Kidney capillary endothelial cell (primary cell): ENCODE data around the gene FIBCD1.
"Not testable (repeated sequence)": the region's sequence is repeated elsewhere in the genome, so short reads cannot be mapped to it uniquely, and the experiment has no call there.

ENCODE experiments used
- DNase-seq: peaks from one replicate; pipeline ENCODE4 v3.0.0-alpha.2; 2018; ENCODE audit warnings: low spot score

FIBCD1 gene

GRCh38 chr9:130921989-130922892, 16.8 kb downstream of the FIBCD1 start:
- DNase-seq: no peak

DNA sequence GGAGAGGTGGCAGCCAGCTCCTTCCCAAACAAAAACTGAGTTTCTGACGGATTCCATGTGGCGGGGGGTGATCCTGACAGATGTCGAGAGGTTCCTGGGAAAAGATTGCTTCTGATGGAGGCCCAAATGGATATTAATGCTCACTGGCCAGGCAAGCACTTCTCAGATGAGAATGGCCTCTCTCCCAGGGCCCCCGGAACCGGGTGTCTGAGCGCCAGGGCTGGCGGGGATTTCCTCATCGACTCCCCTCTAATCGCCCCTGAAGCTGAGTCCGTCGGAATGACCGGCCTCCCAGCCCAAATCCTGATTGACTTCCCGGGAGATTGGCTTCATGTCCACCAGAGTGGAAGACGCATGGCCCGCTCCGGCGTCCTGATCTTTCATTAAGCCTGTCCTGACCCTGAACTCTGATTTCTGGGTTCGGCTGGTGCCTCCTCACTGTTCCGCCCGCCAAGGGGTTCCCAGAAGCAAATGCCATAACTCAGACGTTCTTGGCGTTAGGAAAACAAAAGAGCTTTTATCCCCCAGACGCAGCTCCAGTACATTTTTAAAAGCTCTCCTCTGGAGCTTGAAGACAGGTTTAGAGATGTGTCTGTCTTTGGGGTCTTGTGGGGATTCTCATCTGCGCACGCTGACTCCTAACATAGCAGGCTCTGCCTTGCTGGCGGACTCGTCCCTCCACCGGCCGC, 17.6 kb downstream of the FIBCD1 start:
- no peak for DNase-seq

DNA sequence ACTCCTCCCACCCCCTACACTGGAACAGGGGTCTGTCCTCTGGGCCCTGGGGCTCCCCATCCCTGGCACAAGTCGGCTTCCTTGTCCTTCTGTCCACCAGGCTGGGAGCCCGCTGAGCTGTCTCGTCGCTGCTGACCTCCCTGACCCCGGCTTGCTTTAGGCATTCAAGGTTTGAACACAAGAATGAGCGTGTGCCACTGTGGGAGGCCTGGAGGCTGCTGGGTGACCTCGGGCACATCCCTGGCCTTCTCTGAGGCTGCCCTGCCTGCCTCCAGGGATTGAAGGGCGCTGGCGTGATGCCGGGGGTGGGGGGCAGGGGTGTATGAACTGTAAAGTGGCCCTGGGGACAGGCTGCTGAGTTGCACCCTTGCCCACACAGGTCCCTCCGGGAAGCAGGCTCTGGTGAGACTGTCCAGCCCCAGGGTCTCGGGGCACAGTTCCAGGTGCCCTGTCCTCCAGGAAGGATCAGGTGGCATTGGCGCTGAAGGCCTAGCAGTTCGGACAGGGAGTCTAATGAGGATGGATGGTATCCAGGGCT, 18.2 kb downstream of the FIBCD1 start:
- DNase-seq: no peak

- DNase-seq: no peak
These were observed 18.8 kb downstream of the FIBCD1 start for GRCh38 chr9:130920233-130920632.

DNA sequence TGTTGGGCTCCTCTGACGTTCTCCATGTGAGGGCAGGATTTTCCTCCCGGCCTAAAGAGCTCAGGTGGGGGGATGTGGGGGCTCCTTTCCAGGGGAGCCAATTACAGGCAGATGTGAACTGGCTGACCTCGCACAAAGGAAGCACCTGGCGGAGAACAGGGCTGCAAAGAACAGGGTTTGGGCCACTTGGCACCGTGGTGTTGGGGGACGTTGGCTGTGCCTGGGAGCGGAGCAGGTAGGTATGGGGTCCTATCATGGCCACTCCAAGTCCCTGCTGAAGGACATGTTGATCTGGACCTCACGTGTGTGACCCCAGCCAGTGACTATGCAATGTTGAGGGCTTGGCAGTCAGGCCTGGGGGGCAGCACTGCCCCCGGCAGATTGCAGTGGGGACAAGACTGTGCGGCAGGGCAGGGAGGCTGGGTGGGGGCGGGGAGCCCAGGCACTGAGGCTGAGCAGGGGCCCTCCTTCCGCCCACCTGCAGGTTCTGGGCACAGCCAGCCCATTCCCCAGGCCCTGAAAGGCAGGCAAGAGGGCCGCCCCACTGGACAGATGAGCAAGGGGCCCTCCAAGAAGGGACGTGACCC, 19.4 kb downstream of the FIBCD1 start:
- DNase-seq: no peak

- no peak for DNase-seq
These were observed 20.1 kb downstream of the FIBCD1 start for GRCh38 chr9:130918826-130919558.

GRCh38 chr9:130918101-130918825, 20.8 kb downstream of the FIBCD1 start:
- DNase-seq: no peak

GRCh38 chr9:130917168-130917960, 21.7 kb downstream of the FIBCD1 start:
- no peak for DNase-seq

- no peak for DNase-seq
These were observed 24.0 kb downstream of the FIBCD1 start for GRCh38 chr9:130915096-130915447.

DNA sequence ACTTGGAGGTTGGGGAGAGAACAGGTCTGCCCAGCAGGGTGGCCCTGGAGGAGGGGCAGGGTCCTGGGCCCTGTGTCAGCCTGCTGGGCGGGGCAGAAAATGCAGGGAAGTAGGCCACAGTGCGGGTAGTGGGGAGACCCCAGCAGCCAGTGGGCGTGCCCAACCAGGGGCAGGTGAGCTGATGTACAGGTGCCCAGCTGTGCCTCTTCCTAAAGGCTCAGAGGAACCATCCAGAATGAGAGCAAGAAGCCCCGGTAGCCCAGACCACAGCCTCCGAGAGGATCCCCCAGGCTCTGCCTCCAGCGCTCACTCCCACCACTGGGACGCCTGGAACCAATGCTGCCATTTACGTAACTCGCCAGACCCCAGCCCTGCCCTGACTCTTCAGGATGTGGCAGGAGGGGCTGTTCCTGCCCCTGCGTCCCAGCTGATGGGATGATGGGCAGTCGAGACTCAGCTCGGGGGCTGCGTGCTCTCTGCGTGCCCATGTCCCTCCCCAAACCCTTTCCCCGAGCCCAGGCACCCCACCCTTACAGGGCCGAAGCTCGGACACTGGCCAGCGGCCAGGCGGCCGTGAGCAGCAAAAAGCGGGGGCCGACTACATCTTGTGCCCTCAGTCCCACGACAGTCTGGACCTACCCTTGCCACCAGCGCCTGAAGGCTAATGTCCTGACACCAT, 24.5 kb downstream of the FIBCD1 start:
- DNase-seq: no peak

DNA sequence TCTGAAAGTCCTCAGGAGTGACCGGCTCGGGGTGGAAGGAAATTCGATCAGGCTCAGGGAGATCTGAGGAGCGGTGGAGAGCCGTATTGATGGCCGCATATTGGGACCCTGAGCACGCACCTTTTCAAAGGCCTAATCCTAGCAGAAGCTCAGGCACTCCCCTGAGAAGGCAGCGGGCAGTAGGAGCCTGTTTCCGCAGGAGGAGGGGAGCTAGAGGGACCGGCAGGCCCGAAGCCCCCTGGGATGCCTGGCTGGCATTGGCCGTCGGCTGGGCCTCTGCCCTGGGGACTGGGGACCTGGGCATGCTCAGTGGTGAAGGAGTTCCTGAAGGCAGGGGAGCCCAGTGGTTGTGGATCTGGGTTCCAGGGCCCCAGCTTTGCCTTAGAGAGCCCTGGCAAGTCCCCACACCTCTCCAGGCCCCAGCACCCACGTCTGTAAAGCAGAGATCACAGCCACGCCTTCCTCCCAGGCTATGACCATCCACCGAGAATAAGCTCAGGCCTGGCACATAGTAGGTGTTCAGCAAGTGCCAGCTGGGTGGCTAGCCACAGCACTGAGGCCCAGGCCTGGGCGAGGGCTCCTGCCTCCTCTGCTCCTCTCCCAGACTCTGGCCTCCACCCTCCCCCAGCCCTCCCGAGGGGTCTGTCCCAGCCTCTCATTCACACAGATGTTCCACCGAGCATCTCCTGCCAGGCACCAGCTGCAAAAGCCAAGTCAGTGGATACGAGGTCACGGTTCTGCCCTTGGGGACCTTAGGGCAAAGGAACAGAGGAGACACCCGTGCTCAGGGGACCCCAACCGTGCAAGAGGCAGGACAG, 25.2 kb downstream of the FIBCD1 start:
- no peak for DNase-seq

GRCh38 chr9:130912932-130913598, 26.0 kb downstream of the FIBCD1 start:
- DNase-seq: no peak

- no peak for DNase-seq
These were observed 27.6 kb downstream of the FIBCD1 start for GRCh38 chr9:130911254-130912049.

- DNase-seq: not testable (repeated sequence)
These were observed 28.4 kb downstream of the FIBCD1 start for GRCh38 chr9:130910670-130911069.

DNA sequence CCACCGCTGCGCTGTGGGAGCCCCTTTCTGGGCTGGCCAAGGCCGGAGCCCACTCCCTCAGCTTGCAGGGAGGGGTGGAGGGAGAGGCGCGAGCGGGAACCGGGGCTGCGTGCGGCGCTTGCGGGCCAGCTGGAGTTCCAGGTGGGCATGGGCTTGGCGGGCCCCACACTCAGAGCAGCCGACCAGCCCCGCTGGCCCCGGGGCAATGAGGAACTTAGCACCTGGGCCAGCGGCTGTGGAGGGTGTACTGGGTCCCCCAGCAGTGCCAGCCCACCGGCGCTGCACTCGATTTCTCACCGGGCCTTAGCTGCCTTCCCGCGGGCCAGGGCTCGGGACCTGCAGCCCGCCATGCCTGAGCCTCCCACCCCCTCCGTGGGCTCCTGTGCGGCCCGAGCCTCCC, 29.0 kb downstream of the FIBCD1 start:
- DNase-seq: not testable (repeated sequence)

DNA sequence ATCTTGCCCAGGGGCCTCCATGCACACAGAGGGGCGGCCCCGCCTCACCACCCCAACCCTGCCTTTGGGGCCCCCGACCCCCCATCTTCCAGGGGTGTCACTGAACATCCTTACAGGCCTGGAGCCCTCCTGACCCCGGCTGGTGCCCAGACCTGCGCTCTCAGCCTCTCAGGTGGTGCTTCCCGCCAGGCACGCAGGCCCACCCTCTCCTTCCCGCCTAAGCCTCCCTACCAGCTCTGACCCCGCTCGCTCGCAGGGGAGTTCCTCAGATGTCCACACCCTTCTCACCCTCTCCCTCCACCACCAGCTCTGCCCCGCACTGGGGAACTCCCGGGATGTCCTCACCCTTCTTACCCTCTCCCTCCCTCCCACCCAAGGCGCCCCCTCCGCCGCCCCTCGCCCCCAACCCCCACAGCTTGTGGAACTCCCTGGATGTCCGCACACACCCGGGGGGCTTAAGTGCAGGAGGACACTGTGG, 30.1 kb downstream of the FIBCD1 start:
- DNase-seq: no peak

DNA sequence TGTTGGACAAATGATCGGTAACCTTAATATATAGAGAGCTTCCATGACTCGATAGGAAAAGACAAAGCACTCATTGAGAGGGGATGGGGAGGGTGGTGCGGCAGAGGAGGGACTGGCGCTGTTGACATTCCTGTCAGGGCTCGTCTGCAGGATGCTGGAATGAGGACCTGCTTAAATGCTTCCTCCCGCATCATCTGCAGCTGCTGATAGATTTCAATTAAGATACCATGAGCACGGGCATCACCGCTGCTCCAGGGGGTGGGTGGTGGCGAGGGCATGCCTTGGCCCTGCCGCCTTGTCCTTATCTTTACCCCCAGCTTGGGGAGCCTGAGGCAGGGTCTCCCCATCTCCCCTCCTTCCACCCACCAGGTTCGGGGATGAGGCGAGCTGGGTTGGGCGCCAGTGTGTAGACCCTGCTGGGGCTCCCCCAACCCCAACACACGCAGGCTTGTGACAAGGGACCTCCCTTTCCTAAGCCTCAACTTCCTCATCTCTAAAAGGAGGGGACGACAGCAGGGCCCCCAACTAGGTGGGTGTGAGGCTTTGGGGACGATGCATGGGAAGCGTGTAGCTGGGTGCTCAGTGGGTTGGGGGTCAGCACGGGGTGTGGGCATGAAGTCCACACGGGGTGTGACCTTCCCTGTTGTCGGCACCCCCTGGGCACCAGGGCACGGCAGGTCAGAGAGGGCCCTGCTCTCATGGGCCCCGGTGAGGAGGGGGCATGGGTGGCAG, 30.7 kb downstream of the FIBCD1 start:
- no peak for DNase-seq
